Stimulated activated CD4-positive, alpha-beta T cell treated with anti-CD3 and anti-CD28 coated beads, Interleukin-12 subunit alpha, Interleukin-12 subunit beta, amount 100 ng/mL, for 48 hours (primary cell): ENCODE measurements around the gene TADA2A.

ENCODE experiments used
- DNase-seq, 3 donors: peaks; one replicate each; pipeline ENCODE4 v3.0.0-alpha.2; 2020; ENCODE audit warnings: low read depth in 2 of 3, low spot score in 1 of 3

TADA2A gene

GRCh38 chr17:37461668-37462067 lies 55.0 kb downstream of the TADA2A start:
- no peak for DNase-seq

- DNase-seq, result no peak
Measured at GRCh38 chr17:37462492-37462891, 55.8 kb downstream of the TADA2A start.

- no peak for DNase-seq
Measured at GRCh38 chr17:37463039-37463438, 56.4 kb downstream of the TADA2A start.

GRCh38 chr17:37465069-37465616 lies 58.5 kb downstream of the TADA2A start:
- DNase-seq, result no peak

GRCh38 chr17:37466471-37466870 lies 59.8 kb downstream of the TADA2A start:
- no peak for DNase-seq

- DNase-seq, result no peak
Measured at GRCh38 chr17:37470181-37470580, 63.5 kb downstream of the TADA2A start.

GRCh38 chr17:37475731-37476420 lies 69.2 kb downstream of the TADA2A start:
- DNase-seq, result no peak

GRCh38 chr17:37476431-37477120 lies 69.9 kb downstream of the TADA2A start:
- no peak for DNase-seq

- DNase-seq, result no peak
Measured at GRCh38 chr17:37478187-37478586, 71.5 kb downstream of the TADA2A start.

GRCh38 chr17:37479025-37479424 lies 72.3 kb downstream of the TADA2A start:
- DNase-seq, result no peak

- DNase-seq, result no peak
Measured at GRCh38 chr17:37480427-37480826, 73.7 kb downstream of the TADA2A start.

- no peak for DNase-seq
Measured at GRCh38 chr17:37481001-37481665, 74.4 kb downstream of the TADA2A start.

GRCh38 chr17:37483311-37484039 lies 76.8 kb downstream of the TADA2A start:
- DNase-seq, result no peak

- no peak for DNase-seq
Measured at GRCh38 chr17:37485938-37486570, 79.4 kb downstream of the TADA2A start.

- no peak for DNase-seq
Measured at GRCh38 chr17:37488009-37488604, 81.4 kb downstream of the TADA2A start.

GRCh38 chr17:37488607-37489196 lies 82.0 kb downstream of the TADA2A start:
- peak; percentile 42 to 51 (median 48) for DNase-seq

- DNase-seq, result peak; percentile 56 to 71 (median 63)
Measured at GRCh38 chr17:37489197-37490001, 82.7 kb downstream of the TADA2A start, which contains the start of gene DUSP14. TSS of gene DUSP14 (plus strand) at chr17:37489891. CDS start at chr17:37512273, 22,382 bp downstream.

- DNase-seq, result peak; percentile 61 to 67 (median 62)
Measured at GRCh38 chr17:37490022-37490587, 83.4 kb downstream of the TADA2A start.
